Left ventricle myocardium inferior (tissue), 1 donor: ENCODE results near the gene GAL3ST3. TPM values are rescaled to one million over a fixed set of nuclear protein-coding genes. Genes with fewer than 3 reads are reported as not detected.
A peak's percentile ranks its signal among the peaks of the same experiment; 100 is the strongest.

Source experiments
- DNase-seq: peaks from one replicate; pipeline ENCODE4 v3.0.0-alpha.2; 2020
- H3K27ac ChIP-seq: fragments of 200-600 bp; replicated peaks from 2 replicates; pipeline ENCODE4 v1.8.0; 2021
- H3K27me3 ChIP-seq: fragments of 200-600 bp; 2 replicates; pipeline ENCODE4 v1.8.0; 2021; ENCODE audit warnings: low read depth
- H3K36me3 ChIP-seq: fragments of 200-600 bp; 2 replicates; pipeline ENCODE4 v1.8.0; 2021
- H3K4me1 ChIP-seq: fragments of 200-600 bp; 2 replicates; pipeline ENCODE4 v1.8.0; 2021
- H3K4me3 ChIP-seq: fragments of 200-600 bp; 2 replicates; pipeline ENCODE4 v1.8.0; 2021; ENCODE audit warnings: mild to moderate bottlenecking, moderate library complexity
- H3K9me3 ChIP-seq: fragments of 200-600 bp; replicated peaks from 2 replicates; pipeline ENCODE4 v1.8.0; 2021
- intact Hi-C: fragments of 100-400 bp; cut with micrococcal nuclease; formaldehyde crosslinking; loops from one replicate; pipeline ENCODE4 v1.11.0; 2022
- total RNA-seq: library from RNA; stranded (reverse); fragmentation: NEBNext Ultra II Directional; extraction: Animal tissue kit (Norgen Biotek cat#: 25700); gene quantifications from one replicate; pipeline ENCODE4 v1.2.1, GENCODE V29; 2021
- TF ChIP-seq, protein P1 (sequence below): fragments of 200-600 bp; IDR thresholded peaks from 2 replicates; pipeline ENCODE4 v1.8.0; 2021; ENCODE audit warnings: antibody characterized with exemption, mild to moderate bottlenecking, borderline replicate concordance
- donor health status: DM: no; HTN: yes; CAD: no; lungs with severe emphysema.

GAL3ST3 gene
- total RNA-seq, 1 donor from 2014 or later = 1.3 TPM

DNA sequence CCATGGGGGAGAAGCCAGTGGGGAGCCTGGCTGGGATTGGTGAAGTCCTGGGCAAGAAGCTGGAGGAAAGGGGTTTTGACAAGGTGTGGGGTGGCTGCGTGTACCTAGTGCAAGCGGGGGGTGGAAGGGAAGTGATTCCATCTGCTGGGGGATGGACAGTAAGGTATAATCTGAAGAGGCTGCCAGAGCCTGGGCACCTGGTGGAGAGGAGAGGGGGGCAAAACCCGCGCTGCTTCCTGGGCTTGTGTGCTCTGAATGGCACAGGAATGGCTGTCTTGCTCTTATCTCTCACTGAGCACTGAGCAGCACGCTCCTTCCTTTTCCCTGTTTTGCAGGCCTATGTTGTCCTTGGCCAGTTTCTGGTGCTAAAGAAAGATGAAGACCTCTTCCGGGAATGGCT is 45.7 kb downstream of the GAL3ST3 start:
- Histone ChIP-seq H3K4me1 (peaks cover 43% of the 10 kb centered on the region), H3K27me3 (no peaks in the 10 kb centered on the region), H3K27ac (peak overlapping the region; percentile 96), H3K36me3 (peaks cover 47% of the 10 kb centered on the region), H3K9me3 (no peaks in the 10 kb centered on the region), H3K4me3 (peak overlapping the region; percentile 97)
- intact Hi-C loops = no loop called here
- DNase-seq = no peak
- TF ChIP-seq, protein P1, sequence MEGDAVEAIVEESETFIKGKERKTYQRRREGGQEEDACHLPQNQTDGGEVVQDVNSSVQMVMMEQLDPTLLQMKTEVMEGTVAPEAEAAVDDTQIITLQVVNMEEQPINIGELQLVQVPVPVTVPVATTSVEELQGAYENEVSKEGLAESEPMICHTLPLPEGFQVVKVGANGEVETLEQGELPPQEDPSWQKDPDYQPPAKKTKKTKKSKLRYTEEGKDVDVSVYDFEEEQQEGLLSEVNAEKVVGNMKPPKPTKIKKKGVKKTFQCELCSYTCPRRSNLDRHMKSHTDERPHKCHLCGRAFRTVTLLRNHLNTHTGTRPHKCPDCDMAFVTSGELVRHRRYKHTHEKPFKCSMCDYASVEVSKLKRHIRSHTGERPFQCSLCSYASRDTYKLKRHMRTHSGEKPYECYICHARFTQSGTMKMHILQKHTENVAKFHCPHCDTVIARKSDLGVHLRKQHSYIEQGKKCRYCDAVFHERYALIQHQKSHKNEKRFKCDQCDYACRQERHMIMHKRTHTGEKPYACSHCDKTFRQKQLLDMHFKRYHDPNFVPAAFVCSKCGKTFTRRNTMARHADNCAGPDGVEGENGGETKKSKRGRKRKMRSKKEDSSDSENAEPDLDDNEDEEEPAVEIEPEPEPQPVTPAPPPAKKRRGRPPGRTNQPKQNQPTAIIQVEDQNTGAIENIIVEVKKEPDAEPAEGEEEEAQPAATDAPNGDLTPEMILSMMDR = no peak

DNA sequence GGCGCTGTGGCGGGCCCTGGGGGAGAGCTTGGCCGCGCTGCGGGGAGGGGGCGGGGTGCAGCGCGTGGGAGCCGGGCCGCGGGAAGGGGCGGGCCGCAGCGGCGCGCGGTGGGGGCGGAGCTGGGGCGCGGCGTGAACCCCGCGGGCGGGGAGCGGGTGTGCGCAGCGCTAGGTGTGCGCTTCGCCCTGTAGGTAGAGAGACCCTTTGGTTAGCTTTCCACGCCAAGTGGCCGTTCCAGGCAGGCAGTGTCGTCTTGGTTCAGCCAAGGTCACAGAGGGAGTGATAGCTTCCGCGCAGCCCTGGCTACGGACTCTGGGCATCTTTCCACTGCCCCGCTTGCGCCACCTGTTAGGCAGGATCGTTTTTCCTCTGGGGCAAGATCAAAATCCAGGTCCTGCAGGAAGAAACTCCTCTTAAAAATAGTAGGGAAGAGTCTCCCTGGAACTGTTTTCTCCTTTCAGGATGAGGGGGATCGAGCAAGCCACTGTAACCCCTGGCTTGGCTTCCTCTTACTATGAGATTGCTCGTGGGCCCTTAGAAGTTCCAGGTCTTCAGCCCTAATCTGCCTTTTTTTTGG is 46.2 kb downstream of the GAL3ST3 start:
- no peaks in the 10 kb centered on the region for H3K27me3 ChIP-seq
- H3K4me3 ChIP-seq = peak overlapping the region; percentile 97
- peak; percentile 50 for DNase-seq
- peaks cover 52% of the 10 kb centered on the region for H3K36me3 ChIP-seq
- TF ChIP-seq, protein P1 = peak; percentile 17
- no peaks in the 10 kb centered on the region for H3K9me3 ChIP-seq
- intact Hi-C loops = no loop called here
- H3K4me1 ChIP-seq = peaks cover 43% of the 10 kb centered on the region
- H3K27ac ChIP-seq = peak overlapping the region; percentile 96

DNA sequence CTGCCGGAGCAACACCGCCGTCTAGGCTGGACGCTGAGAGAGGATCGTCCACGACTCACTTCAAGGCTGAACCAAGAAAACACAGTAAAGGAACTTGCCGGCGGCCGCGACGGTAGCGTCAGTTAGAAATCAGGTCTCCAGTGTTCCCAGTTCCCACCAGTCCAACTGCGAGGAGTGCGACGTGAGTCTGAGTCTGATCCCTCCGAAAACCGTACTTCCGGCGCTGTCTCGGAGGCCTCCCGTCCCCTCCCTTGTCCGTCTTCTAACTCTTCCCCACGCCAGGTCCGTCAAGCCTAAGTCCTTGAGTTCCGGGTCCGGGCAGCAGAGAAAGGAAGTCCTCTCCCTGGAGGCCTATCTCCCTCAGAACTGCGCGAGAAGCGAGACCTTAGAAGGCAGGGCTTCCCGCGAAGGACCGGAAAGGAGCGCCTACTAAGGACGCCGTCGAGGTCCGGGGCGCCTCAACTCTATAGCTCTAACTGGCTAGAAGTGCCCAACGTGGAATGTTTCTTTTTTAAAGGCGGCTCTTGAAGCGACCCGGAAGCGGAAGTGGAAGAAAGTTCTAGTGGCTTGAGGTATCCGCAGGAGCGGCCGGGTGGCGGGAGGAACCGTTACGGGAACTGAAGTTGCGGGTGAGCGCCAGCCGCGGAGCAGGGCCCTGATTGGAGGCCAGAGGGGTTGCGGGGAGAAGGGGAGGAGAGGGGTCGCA is 46.9 kb downstream of the GAL3ST3 start, which contains the start of the genes BANF1 and EIF1AD:
Gene BANF1, plus strand, starts transcription at position 562 of the 706 bp plus-strand sequence. CDS start 748 bp downstream, outside the sequence.
Gene EIF1AD, minus strand, starts transcription at position 216 of the 706 bp plus-strand sequence. CDS start 1,768 bp downstream, outside the sequence.
- Histone ChIP-seq H3K9me3 (no peaks in the 10 kb centered on the region), H3K27ac (peak within 1 kb of the TSS; percentile 96), H3K36me3 (peaks cover 59% of the 10 kb centered on the region), H3K27me3 (no peaks in the 10 kb centered on the region), H3K4me3 (peak within 1 kb of the TSS; percentile 97), H3K4me1 (peaks cover 43% of the 10 kb centered on the region)
- intact Hi-C loops = no loop called here
- peak; percentile 90 for DNase-seq
- TF ChIP-seq, protein P1 = no peak

DNA sequence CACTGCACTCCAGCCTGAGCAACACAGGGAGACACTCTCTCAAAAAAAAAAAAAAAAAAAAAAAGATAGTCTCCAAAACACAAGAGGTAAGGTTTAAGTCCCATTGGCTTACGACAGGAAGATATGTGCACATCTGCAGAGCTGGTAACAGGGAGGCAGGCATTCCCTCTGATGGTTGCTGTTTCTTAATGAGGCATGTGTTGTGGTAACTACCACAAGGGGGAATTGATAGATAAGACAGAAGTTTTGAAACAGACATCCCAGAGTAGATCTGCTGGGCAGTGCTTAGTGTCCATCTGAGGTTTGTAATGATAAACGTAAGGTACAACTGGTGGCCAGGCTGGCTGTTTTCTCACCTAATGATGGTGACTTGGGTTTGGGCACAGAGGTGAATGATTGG is 51.7 kb downstream of the GAL3ST3 start:
- DNase-seq = no peak
- Histone ChIP-seq H3K4me1 (peaks cover 27% of the 10 kb centered on the region), H3K4me3 (no peak overlapping the region), H3K27ac (no peak overlapping the region), H3K27me3 (no peaks in the 10 kb centered on the region), H3K9me3 (no peaks in the 10 kb centered on the region), H3K36me3 (peaks cover 38% of the 10 kb centered on the region)
- intact Hi-C loops = loop anchor here (10.0 kb wide), 1 partner anchor 112 kb away; the partner anchor contains the start of gene FIBP
- TF ChIP-seq, protein P1 = no peak

DNA sequence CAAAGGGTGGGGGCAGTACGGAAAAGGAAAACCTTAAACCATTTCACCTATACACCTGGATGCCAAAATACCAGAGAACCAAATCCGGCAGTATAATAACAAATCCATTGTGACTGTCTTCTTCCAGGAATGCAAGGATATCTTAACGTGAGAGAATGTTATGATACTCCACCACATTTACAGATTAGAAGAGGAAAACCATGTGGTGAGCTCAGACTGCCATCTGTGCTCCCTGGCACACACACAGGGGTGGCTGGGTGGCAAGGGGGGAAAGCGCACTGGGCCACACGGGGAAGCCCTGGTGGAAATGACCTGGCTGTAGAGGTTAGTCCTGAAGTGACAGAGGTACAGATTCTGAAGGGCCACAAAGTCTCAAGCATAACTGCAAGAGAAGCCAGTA is 56.9 kb downstream of the GAL3ST3 start:
- Histone ChIP-seq H3K4me1 (no peaks in the 10 kb centered on the region), H3K36me3 (peaks cover 5% of the 10 kb centered on the region), H3K9me3 (no peaks in the 10 kb centered on the region), H3K27me3 (no peaks in the 10 kb centered on the region), H3K4me3 (no peak overlapping the region), H3K27ac (no peak overlapping the region)
- intact Hi-C loops = loop anchor here (10.0 kb wide), 1 partner anchor 107 kb away; the partner anchor contains the start of gene FIBP
- TF ChIP-seq, protein P1 = no peak
- no peak for DNase-seq

Other genes with a start within 250 kb of the GAL3ST3 start
- gene SNX32, start 215.2 kb downstream of the GAL3ST3 start, total RNA-seq = not detected
- gene CFL1, start 191.0 kb downstream of the GAL3ST3 start, total RNA-seq = 299 TPM
- 31.5 TPM for gene MUS81, start 188.7 kb downstream of the GAL3ST3 start, total RNA-seq
- gene EFEMP2, start 176.4 kb downstream of the GAL3ST3 start, total RNA-seq = 85.1 TPM
- gene CTSW, start 169.3 kb downstream of the GAL3ST3 start, total RNA-seq = 0.49 TPM
- 42.2 TPM for gene FIBP, start 160.7 kb downstream of the GAL3ST3 start, total RNA-seq
- gene CCDC85B, start 158.5 kb downstream of the GAL3ST3 start, total RNA-seq = 32.7 TPM
- gene FOSL1, start 148.8 kb downstream of the GAL3ST3 start, total RNA-seq = 0.47 TPM
- gene C11orf68, start 130.1 kb downstream of the GAL3ST3 start, total RNA-seq = 37.3 TPM
- 94.7 TPM for gene DRAP1, start 129.7 kb downstream of the GAL3ST3 start, total RNA-seq
- gene TSGA10IP, start 103.7 kb downstream of the GAL3ST3 start, total RNA-seq = not detected
- gene SART1, start 87.4 kb downstream of the GAL3ST3 start, total RNA-seq = 30.7 TPM
- gene EIF1AD, start 47.0 kb downstream of the GAL3ST3 start, total RNA-seq = 19.7 TPM
- 215 TPM for gene BANF1, start 46.7 kb downstream of the GAL3ST3 start, total RNA-seq
- gene CST6, start 37.2 kb downstream of the GAL3ST3 start, total RNA-seq = not detected
- gene CATSPER1, start 22.7 kb downstream of the GAL3ST3 start, total RNA-seq = not detected
- 75.5 TPM for gene SF3B2, start 3.2 kb upstream of the GAL3ST3 start, total RNA-seq
- 54.9 TPM for gene PACS1, start 21.1 kb upstream of the GAL3ST3 start, total RNA-seq
- 34.1 TPM for gene KLC2, start 208.5 kb upstream of the GAL3ST3 start, total RNA-seq
- gene RAB1B, start 219.5 kb upstream of the GAL3ST3 start, total RNA-seq = 116 TPM
- not detected for gene CNIH2, start 229.0 kb upstream of the GAL3ST3 start, total RNA-seq
- gene YIF1A, start 240.0 kb upstream of the GAL3ST3 start, total RNA-seq = 45.6 TPM
- gene TMEM151A, start 242.7 kb upstream of the GAL3ST3 start, total RNA-seq = not detected